ENCODE measurements around the gene WSB2.

WSB2 gene

GRCh38 chr12:118061873-118062843, 1.2 kb upstream of the WSB2 start:
- DNase-seq (ENCODE audit: low read depth), result no peak

- DNase-seq (ENCODE audit: low read depth), result no peak
Measured at GRCh38 chr12:118060301-118061010, 523 bp downstream of the WSB2 start.

GRCh38 chr12:118059341-118060191, 1.4 kb downstream of the WSB2 start:
- DNase-seq (ENCODE audit: low read depth), result no peak

- no peak for DNase-seq (ENCODE audit: low read depth)
Measured at GRCh38 chr12:118058881-118059280, 2.1 kb downstream of the WSB2 start.

- DNase-seq (ENCODE audit: low read depth), result no peak
Measured at GRCh38 chr12:118058227-118058626, 2.8 kb downstream of the WSB2 start.

GRCh38 chr12:118055865-118056773, 4.9 kb downstream of the WSB2 start:
- no peak for DNase-seq (ENCODE audit: low read depth)

GRCh38 chr12:118055144-118055557, 5.8 kb downstream of the WSB2 start:
- peak; percentile 54 for DNase-seq (ENCODE audit: low read depth)

- peak; percentile 18 for DNase-seq (ENCODE audit: low read depth)
Measured at GRCh38 chr12:118053071-118053985, 7.7 kb downstream of the WSB2 start.

GRCh38 chr12:118052324-118053070, 8.5 kb downstream of the WSB2 start:
- no peak for DNase-seq (ENCODE audit: low read depth)

GRCh38 chr12:118050972-118051910, 9.7 kb downstream of the WSB2 start:
- DNase-seq (ENCODE audit: low read depth), result no peak

- DNase-seq (ENCODE audit: low read depth), result no peak
Measured at GRCh38 chr12:118046430-118046829, 14.5 kb downstream of the WSB2 start.

GRCh38 chr12:118044577-118044976, 16.4 kb downstream of the WSB2 start:
- DNase-seq (ENCODE audit: low read depth), result no peak

- no peak for DNase-seq (ENCODE audit: low read depth)
Measured at GRCh38 chr12:118044075-118044474, 16.9 kb downstream of the WSB2 start.

GRCh38 chr12:118042091-118042490, 18.9 kb downstream of the WSB2 start:
- no peak for DNase-seq (ENCODE audit: low read depth)

- DNase-seq (ENCODE audit: low read depth), result no peak
Measured at GRCh38 chr12:118038137-118038536, 22.8 kb downstream of the WSB2 start.

GRCh38 chr12:118036672-118037411, 24.1 kb downstream of the WSB2 start:
- DNase-seq (ENCODE audit: low read depth), result no peak

Data from T follicular helper cell (primary cell).